MM.1S (cell line): Measurements from ENCODE around the gene NSUN3.

ENCODE experiments used
- DNase-seq: peaks from one replicate; pipeline ENCODE4 v3.0.0-alpha.2; 2015
- H2AFZ ChIP-seq: fragments of 300-600 bp; sonication (generic); 2 replicates; pipeline ENCODE4 v1.6.0; 2016; ENCODE audit warnings: antibody characterized with exemption, low read length
- H3F3A ChIP-seq: fragments of 300-600 bp; sonication (generic); 2 replicates; pipeline ENCODE4 v1.6.1; 2016; ENCODE audit warnings: mild to moderate bottlenecking, antibody characterized with exemption, low read length, moderate library complexity, mixed read lengths; ENCODE audit not compliant: insufficient read depth
- H3K27ac ChIP-seq: fragments of 300-600 bp; sonication (generic); 2 replicates; pipeline ENCODE4 v1.5.1; 2016; ENCODE audit warnings: mild to moderate bottlenecking, low read length
- H3K27me3 ChIP-seq: fragments of 300-600 bp; sonication (generic); replicated peaks from 2 replicates; pipeline ENCODE4 v1.6.0; 2016; ENCODE audit warnings: low read length; ENCODE audit not compliant: insufficient read depth
- H3K36me3 ChIP-seq: fragments of 300-600 bp; sonication (generic); replicated peaks from 2 replicates; pipeline ENCODE4 v1.6.1; 2016; ENCODE audit warnings: mild to moderate bottlenecking, low read length, mixed read lengths; ENCODE audit not compliant: insufficient read depth
- H3K4me1 ChIP-seq: fragments of 300-600 bp; sonication (generic); 2 replicates; pipeline ENCODE4 v1.6.1; 2016; ENCODE audit warnings: low read length, mixed read lengths
- H3K4me2 ChIP-seq: fragments of 300-600 bp; sonication (generic); 2 replicates; pipeline ENCODE4 v1.6.0; 2016; ENCODE audit warnings: low read depth, low read length
- H3K4me3 ChIP-seq: fragments of 300-600 bp; sonication (generic); 2 replicates; pipeline ENCODE4 v1.5.1; 2016; ENCODE audit warnings: low read length, mixed read lengths
- H3K79me2 ChIP-seq: fragments of 300-600 bp; sonication (generic); 2 replicates; pipeline ENCODE4 v1.6.1; 2016; ENCODE audit warnings: mixed run types, low read length, mixed read lengths
- H3K9ac ChIP-seq: fragments of 300-600 bp; sonication (generic); 2 replicates; pipeline ENCODE4 v1.6.1; 2016; ENCODE audit warnings: low read length, mixed read lengths
- H3K9me2 ChIP-seq: fragments of 300-600 bp; sonication (generic); replicated peaks from 2 replicates; pipeline ENCODE4 v1.6.1; 2016; ENCODE audit warnings: mild to moderate bottlenecking, low read length, mixed read lengths; ENCODE audit not compliant: insufficient read depth
- H3K9me3 ChIP-seq: fragments of 300-600 bp; sonication (generic); replicated peaks from 2 replicates; pipeline ENCODE4 v1.6.1; 2016; ENCODE audit warnings: mild to moderate bottlenecking, low read length, mixed read lengths; ENCODE audit not compliant: insufficient read depth
- H4K20me1 ChIP-seq: fragments of 300-600 bp; sonication (generic); 2 replicates; pipeline ENCODE4 v1.6.1; 2016; ENCODE audit warnings: mild to moderate bottlenecking, low read length, moderate library complexity, mixed read lengths; ENCODE audit not compliant: insufficient read depth
- EZH2 ChIP-seq: fragments of 300-600 bp; sonication (generic); optimal IDR thresholded peaks from 2 replicates; pipeline ENCODE3; 2017; ENCODE audit warnings: low read depth, mild to moderate bottlenecking, antibody characterized with exemption, low read length, mixed read lengths
- EZH2phosphoT487 ChIP-seq: fragments of 300-600 bp; sonication (generic); IDR thresholded peaks from 2 replicates; pipeline ENCODE4 v1.6.1; 2018; ENCODE audit warnings: antibody characterized with exemption, low read length
- TF ChIP-seq, protein P1 (sequence below): fragments of 300-600 bp; sonication (generic); IDR thresholded peaks from 2 replicates; pipeline ENCODE4 v1.5.1; 2016; ENCODE audit warnings: antibody characterized with exemption, low read length, mixed read lengths

The NSUN3 gene

DNA sequence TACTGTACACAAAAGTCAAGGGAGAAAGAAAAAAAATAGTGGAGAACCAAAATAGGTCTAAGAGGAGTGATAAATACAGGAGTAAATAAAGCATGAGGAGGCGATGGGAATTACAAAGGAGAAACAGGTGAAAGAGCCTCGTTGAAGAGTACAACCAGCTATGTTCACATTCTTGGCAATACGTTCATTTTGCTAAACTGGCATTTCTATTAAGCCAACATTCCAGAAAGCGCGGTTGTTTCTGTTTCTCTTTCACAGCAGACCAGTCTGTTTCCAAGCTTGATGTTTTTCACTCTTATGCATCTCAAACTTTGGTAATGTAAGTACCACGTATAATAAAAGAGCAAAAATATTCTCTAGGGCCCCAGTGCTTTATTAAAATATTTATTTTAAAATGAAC is 74.5 kb downstream of the NSUN3 start:
- H3K4me2 ChIP-seq, result no peak overlapping the region
- H3K9me2 ChIP-seq, result no peaks in the 10 kb centered on the region
- H3K79me2 ChIP-seq, result no peaks in the 10 kb centered on the region
- TF ChIP-seq, protein P1, sequence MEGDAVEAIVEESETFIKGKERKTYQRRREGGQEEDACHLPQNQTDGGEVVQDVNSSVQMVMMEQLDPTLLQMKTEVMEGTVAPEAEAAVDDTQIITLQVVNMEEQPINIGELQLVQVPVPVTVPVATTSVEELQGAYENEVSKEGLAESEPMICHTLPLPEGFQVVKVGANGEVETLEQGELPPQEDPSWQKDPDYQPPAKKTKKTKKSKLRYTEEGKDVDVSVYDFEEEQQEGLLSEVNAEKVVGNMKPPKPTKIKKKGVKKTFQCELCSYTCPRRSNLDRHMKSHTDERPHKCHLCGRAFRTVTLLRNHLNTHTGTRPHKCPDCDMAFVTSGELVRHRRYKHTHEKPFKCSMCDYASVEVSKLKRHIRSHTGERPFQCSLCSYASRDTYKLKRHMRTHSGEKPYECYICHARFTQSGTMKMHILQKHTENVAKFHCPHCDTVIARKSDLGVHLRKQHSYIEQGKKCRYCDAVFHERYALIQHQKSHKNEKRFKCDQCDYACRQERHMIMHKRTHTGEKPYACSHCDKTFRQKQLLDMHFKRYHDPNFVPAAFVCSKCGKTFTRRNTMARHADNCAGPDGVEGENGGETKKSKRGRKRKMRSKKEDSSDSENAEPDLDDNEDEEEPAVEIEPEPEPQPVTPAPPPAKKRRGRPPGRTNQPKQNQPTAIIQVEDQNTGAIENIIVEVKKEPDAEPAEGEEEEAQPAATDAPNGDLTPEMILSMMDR, result no peak
- TF ChIP-seq EZH2phosphoT487 (no peak), EZH2 (no peak)
- H3K27me3 ChIP-seq, result no peaks in the 10 kb centered on the region
- H3K9ac ChIP-seq, result no peak overlapping the region
- no peaks in the 10 kb centered on the region for H3K4me1 ChIP-seq
- H3K4me3 ChIP-seq, result no peak overlapping the region
- H2AFZ ChIP-seq, result no peak overlapping the region
- H3K27ac ChIP-seq, result no peak overlapping the region
- no peak for DNase-seq
- no peaks in the 10 kb centered on the region for H3K9me3 ChIP-seq
- no peaks in the 10 kb centered on the region for H4K20me1 ChIP-seq
- no peaks in the 10 kb centered on the region for H3K36me3 ChIP-seq
- no peaks in the 10 kb centered on the region for H3F3A ChIP-seq

DNA sequence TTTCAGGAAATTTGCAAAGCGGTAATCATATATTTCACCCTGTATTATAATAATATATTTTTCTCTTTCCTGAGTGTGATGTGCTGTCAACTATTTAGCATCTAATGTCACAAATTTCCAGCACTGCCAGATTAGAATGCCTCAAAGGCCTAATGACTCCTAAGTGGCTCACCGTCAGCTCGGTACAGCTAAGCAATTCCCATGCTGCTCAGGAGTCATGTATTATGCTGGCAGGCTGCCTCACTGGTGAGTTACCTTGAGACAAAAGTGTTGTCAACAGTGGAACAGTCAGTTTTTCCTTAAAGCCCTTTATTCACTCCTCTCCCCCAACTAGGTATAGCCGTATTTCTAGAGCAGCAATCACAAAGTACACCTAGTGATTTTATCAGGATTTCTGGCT is 83.6 kb downstream of the NSUN3 start:
- Histone ChIP-seq H3F3A (no peaks in the 10 kb centered on the region), H4K20me1 (no peaks in the 10 kb centered on the region), H3K27me3 (no peaks in the 10 kb centered on the region), H3K79me2 (no peaks in the 10 kb centered on the region), H3K36me3 (no peaks in the 10 kb centered on the region), H3K4me2 (no peak overlapping the region), H3K9ac (no peak overlapping the region), H3K4me3 (no peak overlapping the region), H2AFZ (no peak overlapping the region), H3K4me1 (no peaks in the 10 kb centered on the region), H3K9me3 (no peaks in the 10 kb centered on the region), H3K9me2 (no peaks in the 10 kb centered on the region), H3K27ac (no peak overlapping the region)
- TF ChIP-seq, protein P1, result no peak
- TF ChIP-seq EZH2 (no peak), EZH2phosphoT487 (no peak)
- no peak for DNase-seq

DNA sequence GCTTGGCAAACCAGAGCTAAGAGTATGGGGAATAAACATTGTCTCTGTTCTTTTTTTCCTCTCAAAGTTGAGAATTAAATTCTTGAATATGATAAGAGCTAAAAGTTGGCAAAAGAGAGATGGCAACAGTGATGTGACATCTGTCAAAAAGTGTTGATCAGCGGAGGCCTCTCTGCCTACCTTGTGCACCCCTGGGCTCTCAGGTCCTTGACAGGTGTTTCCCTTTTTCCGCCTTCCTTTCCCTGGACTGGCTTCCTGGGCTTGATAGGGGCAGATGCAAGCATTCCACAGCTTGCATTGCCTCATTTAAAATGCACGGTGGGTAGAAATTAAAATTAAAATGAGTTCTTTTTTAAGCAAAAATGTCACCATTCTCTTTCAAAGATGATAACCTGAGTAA is 84.2 kb downstream of the NSUN3 start:
- Histone ChIP-seq H4K20me1 (no peaks in the 10 kb centered on the region), H3K4me3 (no peak overlapping the region), H3K27me3 (no peaks in the 10 kb centered on the region)

More for the DNA sequence above, 84.2 kb downstream of the NSUN3 start:
- no peaks in the 10 kb centered on the region for H3K9me3 ChIP-seq
- TF ChIP-seq, protein P1, result no peak
- TF ChIP-seq EZH2phosphoT487, result no peak
- TF ChIP-seq EZH2, result no peak
- H3K79me2 ChIP-seq, result no peaks in the 10 kb centered on the region
- H3K27ac ChIP-seq, result no peak overlapping the region
- no peak overlapping the region for H2AFZ ChIP-seq
- no peaks in the 10 kb centered on the region for H3K4me1 ChIP-seq
- no peaks in the 10 kb centered on the region for H3F3A ChIP-seq
- H3K9me2 ChIP-seq, result no peaks in the 10 kb centered on the region
- no peak overlapping the region for H3K9ac ChIP-seq
- DNase-seq, result no peak
- H3K36me3 ChIP-seq, result no peaks in the 10 kb centered on the region
- no peak overlapping the region for H3K4me2 ChIP-seq
